ENCODE data around the gene VDR. TPM values are rescaled to one million over a fixed set of nuclear protein-coding genes. Genes with fewer than 3 reads are reported as not detected.
A peak's percentile ranks its signal among the peaks of the same experiment; 100 is the strongest.

The VDR gene
- total RNA-seq, 1 donor from 2014 or later = not detected

DNA sequence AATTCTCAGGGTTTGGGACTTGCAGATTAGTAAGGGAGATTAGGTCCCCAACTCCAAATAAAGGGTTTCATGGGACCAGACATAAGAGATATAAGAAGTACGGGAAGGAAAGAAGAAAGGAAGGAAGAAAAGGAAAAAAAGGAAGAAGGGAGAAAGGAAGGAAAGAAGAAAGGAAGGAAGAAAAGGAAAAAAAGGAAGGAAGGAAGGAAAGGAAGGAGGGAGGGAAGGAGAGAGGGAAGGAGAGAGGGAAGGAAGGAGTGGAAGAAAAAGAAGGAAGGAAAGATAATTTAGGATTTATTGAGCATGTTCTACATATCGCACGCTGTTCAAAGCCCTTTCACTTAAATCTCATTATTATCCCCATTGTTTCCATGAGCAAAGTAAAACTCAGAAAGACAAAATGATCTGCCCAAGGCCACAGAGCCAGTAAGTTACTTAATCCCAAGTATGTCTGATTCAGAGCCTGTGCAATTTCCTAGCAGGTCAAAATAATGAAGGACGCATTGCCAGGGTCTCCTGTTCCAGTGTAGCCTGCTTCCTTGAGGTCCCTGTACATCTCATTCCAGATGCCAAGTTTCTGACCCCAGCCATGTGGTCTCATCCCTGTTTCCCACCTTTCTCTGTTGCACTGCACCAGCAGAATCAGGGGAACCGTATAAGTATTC, 81.2 kb downstream of the VDR start:
- Histone ChIP-seq H3K9ac (no peak overlapping the region), H3F3A (ENCODE audit: low read depth) (peaks cover 23% of the 10 kb centered on the region), H3K9me3 (ENCODE audit: low read depth) (no peaks in the 10 kb centered on the region), H2AFZ (replicated peaks) (no peak overlapping the region), H3K4me3 (no peak overlapping the region), H3K4me2 (no peak overlapping the region), H3K36me3 (no peaks in the 10 kb centered on the region), H3K27me3 (peaks cover 22% of the 10 kb centered on the region), H3K79me2 (ENCODE audit: low read depth) (peaks cover 8% of the 10 kb centered on the region), H4K20me1 (ENCODE audit: low read depth) (peaks cover 1% of the 10 kb centered on the region), H3K27ac (no peak overlapping the region), H3K4me1 (peaks cover 19% of the 10 kb centered on the region)
- DNase-seq (ENCODE audit: low spot score) = no peak
- peak overlapping the region; percentile 12 for H3K4me3 Mint-ChIP-seq
- H3K27ac Mint-ChIP-seq = peak overlapping the region; percentile 82
- no peaks in the 10 kb centered on the region for H3K9me3 Mint-ChIP-seq
- TF ChIP-seq, protein P1, sequence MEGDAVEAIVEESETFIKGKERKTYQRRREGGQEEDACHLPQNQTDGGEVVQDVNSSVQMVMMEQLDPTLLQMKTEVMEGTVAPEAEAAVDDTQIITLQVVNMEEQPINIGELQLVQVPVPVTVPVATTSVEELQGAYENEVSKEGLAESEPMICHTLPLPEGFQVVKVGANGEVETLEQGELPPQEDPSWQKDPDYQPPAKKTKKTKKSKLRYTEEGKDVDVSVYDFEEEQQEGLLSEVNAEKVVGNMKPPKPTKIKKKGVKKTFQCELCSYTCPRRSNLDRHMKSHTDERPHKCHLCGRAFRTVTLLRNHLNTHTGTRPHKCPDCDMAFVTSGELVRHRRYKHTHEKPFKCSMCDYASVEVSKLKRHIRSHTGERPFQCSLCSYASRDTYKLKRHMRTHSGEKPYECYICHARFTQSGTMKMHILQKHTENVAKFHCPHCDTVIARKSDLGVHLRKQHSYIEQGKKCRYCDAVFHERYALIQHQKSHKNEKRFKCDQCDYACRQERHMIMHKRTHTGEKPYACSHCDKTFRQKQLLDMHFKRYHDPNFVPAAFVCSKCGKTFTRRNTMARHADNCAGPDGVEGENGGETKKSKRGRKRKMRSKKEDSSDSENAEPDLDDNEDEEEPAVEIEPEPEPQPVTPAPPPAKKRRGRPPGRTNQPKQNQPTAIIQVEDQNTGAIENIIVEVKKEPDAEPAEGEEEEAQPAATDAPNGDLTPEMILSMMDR (IDR thresholded peaks at IDR 0.05) = no peak
- TF ChIP-seq EZH2phosphoT487 (IDR thresholded peaks at IDR 0.05) (no peak), EZH2 (IDR thresholded peaks at IDR 0.05) (no peak)
- no peaks in the 10 kb centered on the region for H3K36me3 Mint-ChIP-seq
- H3K27me3 Mint-ChIP-seq (ENCODE audit: insufficient read depth, low read depth) = peaks cover 21% of the 10 kb centered on the region
- peaks cover 69% of the 10 kb centered on the region for H3K4me1 Mint-ChIP-seq

DNA sequence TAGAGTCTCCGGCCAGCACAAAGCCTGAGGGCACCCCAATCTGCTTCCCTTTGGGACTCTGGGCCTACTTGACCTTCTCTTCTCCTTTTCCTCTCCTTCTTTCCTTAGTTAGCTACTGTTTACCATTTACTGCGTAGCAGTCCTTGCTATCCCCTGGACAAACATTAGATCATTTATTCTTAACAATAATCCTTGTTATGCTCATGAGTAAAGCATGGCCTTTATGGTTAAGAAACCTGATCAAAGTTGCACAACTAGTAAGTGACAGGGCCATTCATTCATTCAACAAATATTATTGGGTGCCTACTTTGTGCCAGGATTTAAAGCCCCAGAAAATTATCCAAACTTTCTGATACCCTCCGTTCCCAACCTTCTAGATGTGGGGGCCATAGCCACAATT, 81.9 kb downstream of the VDR start:
- Histone ChIP-seq H4K20me1 (ENCODE audit: low read depth) (peaks cover 5% of the 10 kb centered on the region), H3K4me2 (no peak overlapping the region), H3K4me3 (no peak overlapping the region), H3K4me1 (peaks cover 21% of the 10 kb centered on the region), H3K36me3 (no peaks in the 10 kb centered on the region), H3K9me3 (ENCODE audit: low read depth) (no peaks in the 10 kb centered on the region), H3K27ac (no peak overlapping the region), H3K27me3 (peaks cover 22% of the 10 kb centered on the region), H3K9ac (no peak overlapping the region), H2AFZ (replicated peaks) (no peak overlapping the region), H3K79me2 (ENCODE audit: low read depth) (peaks cover 14% of the 10 kb centered on the region), H3F3A (ENCODE audit: low read depth) (peaks cover 28% of the 10 kb centered on the region)
- H3K27ac Mint-ChIP-seq = peak overlapping the region; percentile 82
- no peaks in the 10 kb centered on the region for H3K36me3 Mint-ChIP-seq
- H3K9me3 Mint-ChIP-seq = no peaks in the 10 kb centered on the region
- TF ChIP-seq EZH2 (IDR thresholded peaks at IDR 0.05) (no peak), EZH2phosphoT487 (IDR thresholded peaks at IDR 0.05) (no peak)
- TF ChIP-seq, protein P1 (IDR thresholded peaks at IDR 0.05) = no peak
- peaks cover 22% of the 10 kb centered on the region for H3K27me3 Mint-ChIP-seq (ENCODE audit: insufficient read depth, low read depth)
- peaks cover 69% of the 10 kb centered on the region for H3K4me1 Mint-ChIP-seq
- peak overlapping the region; percentile 20 for H3K4me3 Mint-ChIP-seq
- DNase-seq (ENCODE audit: low spot score) = no peak

DNA sequence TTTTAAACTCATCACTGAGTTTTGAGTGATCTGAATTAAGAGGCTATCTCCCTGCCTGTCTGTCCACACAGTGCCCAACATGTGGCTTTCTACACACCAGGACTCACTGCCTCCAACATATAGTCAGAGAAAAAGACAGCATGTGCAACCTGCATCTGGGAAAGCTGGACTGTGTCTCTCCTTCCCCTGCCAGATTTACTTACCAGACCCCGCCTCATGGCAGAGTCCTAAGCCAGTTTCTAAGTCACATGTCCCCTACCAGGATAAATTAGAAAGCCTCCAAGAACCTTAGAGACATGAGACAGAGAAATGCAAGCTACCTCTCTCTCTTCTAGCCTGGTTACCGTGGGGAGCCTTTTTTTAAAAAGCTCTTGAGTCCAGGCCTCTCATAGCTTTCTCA, 82.4 kb downstream of the VDR start:
- Histone ChIP-seq H3F3A (ENCODE audit: low read depth) (peaks cover 33% of the 10 kb centered on the region), H3K4me2 (no peak overlapping the region), H2AFZ (replicated peaks) (no peak overlapping the region), H3K36me3 (no peaks in the 10 kb centered on the region), H4K20me1 (ENCODE audit: low read depth) (peaks cover 5% of the 10 kb centered on the region), H3K27ac (no peak overlapping the region), H3K4me3 (no peak overlapping the region), H3K9ac (no peak overlapping the region), H3K9me3 (ENCODE audit: low read depth) (no peaks in the 10 kb centered on the region), H3K27me3 (peaks cover 22% of the 10 kb centered on the region), H3K79me2 (ENCODE audit: low read depth) (peaks cover 19% of the 10 kb centered on the region), H3K4me1 (peaks cover 25% of the 10 kb centered on the region)
- DNase-seq (ENCODE audit: low spot score) = no peak
- Mint-ChIP-seq H3K36me3 (no peaks in the 10 kb centered on the region), H3K9me3 (no peaks in the 10 kb centered on the region), H3K27me3 (ENCODE audit: insufficient read depth, low read depth) (peaks cover 22% of the 10 kb centered on the region), H3K27ac (peak overlapping the region; percentile 91), H3K4me1 (peaks cover 73% of the 10 kb centered on the region), H3K4me3 (peak overlapping the region; percentile 3)
- TF ChIP-seq, protein P1 (IDR thresholded peaks at IDR 0.05) = no peak
- TF ChIP-seq EZH2phosphoT487 (IDR thresholded peaks at IDR 0.05) (no peak), EZH2 (IDR thresholded peaks at IDR 0.05) (no peak)
